GM18517 (cell line): ENCODE data around the gene CXorf65.

ENCODE experiments used
- ATAC-seq: cut with Tn5 transposase; IDR thresholded peaks from one replicate; pipeline ENCODE4 v1.9.1; 2021; ENCODE audit warnings: mild to moderate bottlenecking, moderate library complexity; ENCODE audit not compliant: unreplicated experiment

Gene CXorf65

DNA sequence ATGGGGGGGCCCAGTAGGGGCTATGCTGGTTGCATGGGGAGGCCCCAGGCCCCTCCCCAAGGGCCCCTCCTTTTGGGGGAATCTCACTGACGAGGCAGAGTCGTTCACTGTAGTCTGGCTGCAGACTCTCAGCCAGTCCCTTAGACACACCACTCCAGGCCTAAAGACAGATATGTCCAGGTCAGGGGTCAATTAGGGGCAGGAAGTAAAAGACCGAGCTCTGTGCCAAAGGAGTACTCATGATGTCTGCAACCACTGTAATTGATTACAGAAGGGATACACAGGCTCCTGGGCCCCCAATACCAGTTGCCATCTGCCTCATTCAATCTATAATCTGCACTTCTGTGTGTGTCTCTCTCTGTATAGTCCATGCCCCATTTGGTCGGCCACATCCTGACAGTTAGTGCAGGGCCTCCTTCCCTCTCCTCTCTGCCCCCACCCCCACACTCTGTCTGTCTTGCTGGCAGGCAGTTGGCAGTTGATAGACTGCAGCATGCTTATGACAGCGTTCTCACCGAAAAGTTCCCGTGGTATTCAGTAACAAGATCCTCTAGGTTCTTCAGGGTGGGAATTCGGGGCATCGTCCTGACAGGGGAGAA lies 1.3 kb upstream of the CXorf65 start:
- no peak for ATAC-seq

DNA sequence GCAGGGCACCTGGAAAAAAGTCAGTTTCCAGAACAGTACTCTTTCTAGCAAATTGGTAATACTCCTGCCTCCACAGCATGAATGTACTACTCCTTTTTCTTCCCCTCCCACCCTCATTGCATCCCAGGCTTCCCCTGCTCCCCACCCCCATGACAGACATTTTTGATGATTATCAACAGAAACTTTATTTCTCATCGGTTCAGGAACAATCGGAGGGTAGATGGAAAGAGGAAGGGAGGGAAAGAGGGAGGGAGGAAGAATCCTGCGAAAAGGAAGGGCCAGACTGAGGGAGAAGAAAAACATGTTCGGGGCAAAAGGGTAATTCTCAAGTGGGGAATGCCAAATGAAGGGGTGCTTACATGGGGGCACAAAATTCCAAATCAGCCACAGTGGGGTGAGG lies 705 bp upstream of the CXorf65 start:
- ATAC-seq: no peak

DNA sequence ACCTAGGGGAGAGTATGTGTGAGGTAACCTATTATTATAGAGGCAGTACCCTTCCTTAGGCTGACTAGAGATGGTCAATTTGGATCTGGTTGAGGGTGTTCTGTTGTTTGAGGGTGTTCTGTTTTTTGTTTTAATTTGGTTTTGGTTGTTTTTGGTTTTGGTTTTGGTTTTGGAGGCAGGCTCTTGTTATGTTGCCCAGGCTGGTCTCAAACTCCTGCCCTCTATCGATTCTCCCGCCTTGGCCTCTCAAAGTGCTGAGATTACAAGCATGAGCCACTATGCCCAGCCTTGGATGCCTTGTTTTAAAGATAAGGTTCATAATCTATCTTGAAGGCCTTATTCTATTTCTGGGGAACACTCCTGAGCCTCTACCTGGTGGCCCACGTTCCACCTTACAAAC lies 912 bp downstream of the CXorf65 start:
- no peak for ATAC-seq

DNA sequence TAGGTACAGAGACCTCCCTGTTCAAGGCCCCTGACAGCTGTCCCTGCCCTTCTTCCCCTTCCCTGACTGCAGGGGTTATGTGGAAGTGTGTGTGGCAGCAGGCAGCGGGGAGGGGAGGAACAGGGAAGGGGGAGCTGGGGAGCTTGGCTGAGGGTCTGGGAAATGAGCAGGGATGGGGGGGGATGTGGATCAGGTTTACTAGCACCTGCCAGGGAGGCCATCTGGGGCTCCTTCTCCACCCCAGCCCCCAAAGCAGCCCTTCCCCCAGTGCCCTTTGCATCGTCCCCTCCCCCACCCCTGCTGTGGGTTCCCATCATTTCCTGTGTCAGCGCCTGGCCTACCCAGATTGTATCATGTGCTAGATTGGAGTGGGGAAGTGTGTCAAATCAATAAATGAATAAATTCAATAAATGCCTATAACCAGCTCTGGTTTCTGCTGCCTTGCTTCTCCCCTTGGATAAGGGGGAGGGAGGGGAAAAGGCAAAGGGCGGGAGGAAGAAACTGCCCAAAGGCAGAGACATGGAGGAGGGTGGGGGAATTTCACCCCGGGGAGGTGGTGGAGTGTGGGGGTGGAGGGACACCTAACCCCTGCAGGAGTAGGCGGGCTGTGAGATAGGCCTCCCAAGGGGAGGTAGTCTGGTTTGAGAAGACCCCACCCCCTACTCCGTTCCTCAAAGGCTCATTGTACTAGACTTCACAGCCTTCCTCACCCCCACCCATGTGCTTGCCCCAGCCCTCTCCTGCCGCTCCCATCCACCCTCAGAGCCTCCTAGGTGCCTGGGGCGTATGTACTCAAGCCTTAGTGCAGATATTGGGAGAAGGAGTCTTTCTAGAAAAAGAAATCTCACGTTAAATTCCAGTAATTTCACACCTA lies 3.2 kb downstream of the CXorf65 start:
- no peak for ATAC-seq

DNA sequence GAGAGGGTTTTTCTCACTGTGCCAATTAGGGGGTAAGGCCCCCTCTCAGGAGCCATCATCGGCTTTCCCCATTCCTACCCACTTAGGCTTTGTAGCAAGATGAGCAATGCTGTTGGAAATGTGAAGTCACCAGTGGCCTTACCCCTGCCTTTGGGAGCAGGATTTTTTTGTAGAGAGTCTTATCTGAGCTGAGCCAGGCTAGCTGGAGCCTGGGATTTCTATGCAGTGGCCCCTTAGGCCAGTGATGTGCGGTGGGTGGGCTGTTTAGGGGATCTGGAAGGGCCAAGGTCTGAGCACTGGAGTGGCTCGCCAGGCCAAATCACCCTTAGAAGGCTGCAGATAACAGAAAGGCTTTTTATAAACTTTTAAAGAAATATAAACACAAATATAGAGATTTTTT lies 4.2 kb downstream of the CXorf65 start:
- ATAC-seq: no peak

DNA sequence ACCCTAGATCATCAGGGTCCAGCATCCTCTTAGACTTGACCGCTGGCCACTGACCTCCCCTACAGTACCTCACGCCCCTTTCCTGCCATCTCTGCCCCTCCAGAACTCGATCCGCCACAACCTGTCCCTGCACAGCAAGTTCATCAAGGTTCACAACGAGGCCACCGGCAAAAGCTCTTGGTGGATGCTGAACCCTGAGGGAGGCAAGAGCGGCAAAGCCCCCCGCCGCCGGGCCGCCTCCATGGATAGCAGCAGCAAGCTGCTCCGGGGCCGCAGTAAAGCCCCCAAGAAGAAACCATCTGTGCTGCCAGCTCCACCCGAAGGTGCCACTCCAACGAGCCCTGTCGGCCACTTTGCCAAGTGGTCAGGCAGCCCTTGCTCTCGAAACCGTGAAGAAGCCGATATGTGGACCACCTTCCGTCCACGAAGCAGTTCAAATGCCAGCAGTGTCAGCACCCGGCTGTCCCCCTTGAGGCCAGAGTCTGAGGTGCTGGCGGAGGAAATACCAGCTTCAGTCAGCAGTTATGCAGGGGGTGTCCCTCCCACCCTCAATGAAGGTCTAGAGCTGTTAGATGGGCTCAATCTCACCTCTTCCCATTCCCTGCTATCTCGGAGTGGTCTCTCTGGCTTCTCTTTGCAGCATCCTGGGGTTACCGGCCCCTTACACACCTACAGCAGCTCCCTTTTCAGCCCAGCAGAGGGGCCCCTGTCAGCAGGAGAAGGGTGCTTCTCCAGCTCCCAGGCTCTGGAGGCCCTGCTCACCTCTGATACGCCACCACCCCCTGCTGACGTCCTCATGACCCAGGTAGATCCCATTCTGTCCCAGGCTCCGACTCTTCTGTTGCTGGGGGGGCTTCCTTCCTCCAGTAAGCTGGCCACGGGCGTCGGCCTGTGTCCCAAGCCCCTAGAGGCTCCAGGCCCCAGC lies 5.7 kb downstream of the CXorf65 start:
- ATAC-seq: no peak

DNA sequence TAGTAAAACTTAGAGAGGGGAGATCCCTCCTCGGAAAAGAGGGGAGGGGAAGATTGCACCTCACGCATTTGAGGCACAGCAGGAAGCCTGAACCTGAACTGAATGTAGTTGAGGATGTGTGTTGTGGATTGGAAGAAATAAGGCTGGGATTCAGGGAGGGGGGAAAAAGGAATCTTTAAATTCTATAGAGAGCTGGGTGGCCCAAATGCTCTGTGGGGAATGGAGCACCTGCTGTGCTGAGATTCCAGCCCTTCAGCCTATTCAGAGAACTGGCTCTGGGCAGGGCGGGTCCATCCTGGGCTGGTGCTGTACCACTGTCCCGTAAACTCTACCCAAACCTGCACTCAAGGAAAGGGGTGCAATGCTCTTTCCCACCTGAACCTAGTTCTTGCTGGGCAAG lies 6.8 kb downstream of the CXorf65 start:
- ATAC-seq: no peak

DNA sequence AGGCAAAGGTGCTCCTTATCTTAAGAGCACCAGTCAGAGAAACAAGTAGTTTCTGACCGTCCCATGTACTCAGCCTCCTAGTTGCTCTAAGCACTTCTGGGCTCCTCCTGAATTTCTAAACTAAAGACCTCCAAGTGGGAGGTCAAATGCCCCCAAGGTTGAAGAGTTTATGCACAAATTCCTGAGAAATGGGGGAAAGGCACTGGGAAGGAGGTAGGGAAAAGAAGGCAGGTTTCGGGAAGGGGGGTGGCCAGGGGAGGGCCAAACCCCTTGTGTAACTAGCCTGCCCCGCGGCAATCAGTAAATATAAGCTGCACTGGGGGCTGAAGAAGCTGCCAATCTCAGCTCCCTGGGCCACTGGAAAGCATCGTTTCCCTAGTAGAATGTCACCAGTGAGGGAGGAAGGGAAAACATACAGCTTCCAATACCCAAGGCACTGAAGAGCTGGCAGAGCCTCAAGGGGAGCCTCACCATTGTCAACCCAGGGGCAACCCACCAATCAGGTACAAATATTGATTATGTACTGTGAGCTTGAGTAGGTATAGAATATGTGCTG lies 7.5 kb downstream of the CXorf65 start:
- ATAC-seq: no peak

DNA sequence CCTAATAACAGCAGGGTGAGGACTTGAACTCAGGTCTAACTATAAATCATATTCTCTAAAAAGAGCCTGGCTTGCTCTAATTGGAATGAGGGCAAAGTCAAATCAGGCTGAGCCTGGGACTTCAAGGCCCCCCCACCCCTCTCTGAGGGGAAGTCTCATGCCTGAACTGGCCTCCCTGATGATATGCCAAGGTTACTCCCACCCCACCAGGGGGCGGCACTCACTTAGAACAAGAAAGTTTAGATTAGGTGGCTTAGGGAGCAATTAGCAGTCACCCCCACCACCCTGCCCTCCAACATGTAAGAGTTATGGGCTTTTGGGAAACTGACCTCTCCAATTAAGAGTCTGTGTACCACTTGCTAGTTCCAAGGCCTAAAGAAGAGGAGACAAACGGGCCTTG lies 8.2 kb downstream of the CXorf65 start:
- ATAC-seq: no peak

DNA sequence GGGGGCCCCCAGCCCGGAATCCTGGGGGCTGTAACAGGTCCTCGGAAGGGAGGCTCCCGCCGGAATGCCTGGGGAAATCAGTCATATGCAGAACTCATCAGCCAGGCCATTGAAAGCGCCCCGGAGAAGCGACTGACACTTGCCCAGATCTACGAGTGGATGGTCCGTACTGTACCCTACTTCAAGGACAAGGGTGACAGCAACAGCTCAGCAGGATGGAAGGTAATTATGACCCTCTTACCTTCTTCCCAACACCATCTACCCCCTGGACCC lies 9.8 kb downstream of the CXorf65 start:
- ATAC-seq: no peak

DNA sequence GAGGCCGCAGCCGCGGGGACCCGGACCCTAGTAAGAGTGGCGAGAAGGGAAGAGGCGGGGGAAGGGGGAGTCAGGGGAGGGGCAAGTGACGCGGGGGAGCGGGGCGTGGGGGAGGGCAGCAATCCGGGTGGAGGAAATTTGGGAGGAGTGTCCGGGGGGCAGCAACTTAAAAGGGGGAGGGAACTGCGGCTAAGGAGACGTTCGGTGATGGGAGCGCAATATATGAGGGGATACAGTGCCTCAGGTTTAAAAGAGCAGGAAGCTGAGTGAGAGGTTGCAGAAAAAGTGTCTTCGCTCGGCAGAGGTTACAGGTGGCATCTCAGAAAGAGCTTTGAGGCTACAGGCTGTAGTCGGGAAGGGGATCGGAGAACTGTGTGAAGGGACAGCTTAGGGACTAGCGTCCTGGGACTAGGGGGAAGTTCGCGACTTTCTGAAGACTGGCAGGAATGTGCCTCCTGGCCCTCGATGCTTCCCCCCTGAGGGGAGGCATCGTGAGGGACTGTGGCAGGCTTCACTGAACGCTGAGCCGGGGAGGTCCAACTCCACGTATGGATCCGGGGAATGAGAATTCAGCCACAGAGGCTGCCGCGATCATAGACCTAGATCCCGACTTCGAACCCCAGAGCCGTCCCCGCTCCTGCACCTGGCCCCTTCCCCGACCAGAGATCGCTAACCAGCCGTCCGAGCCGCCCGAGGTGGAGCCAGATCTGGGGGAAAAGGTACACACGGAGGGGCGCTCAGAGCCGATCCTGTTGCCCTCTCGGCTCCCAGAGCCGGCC lies 10.4 kb downstream of the CXorf65 start:
- no peak for ATAC-seq

DNA sequence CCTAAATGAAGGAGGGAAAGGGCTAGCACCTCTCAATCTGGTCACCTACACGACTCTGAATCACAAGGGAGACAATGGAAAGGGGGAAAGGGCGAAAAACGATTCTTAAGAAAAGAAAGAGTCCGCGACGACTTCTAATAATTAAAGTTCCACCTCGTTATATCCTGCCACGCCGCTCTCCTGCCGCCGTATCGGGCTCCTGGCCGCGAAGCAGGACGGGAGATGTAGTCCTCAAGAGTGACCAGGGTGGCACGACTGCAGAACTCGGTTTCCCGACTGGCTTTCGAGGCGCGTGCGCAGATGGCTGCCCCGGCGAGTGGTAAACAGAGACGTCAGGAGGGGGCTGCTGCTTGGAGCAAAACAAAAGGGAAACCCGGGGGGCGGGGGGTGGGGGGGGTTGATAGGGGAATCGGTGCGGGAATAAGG lies 11.0 kb downstream of the CXorf65 start, which contains the start of gene FOXO4:
FOXO4 (plus strand) TSS at position 297 of the 426 bp plus-strand sequence. CDS start 678 bp downstream, outside the sequence.
- ATAC-seq: peak; percentile 85

DNA sequence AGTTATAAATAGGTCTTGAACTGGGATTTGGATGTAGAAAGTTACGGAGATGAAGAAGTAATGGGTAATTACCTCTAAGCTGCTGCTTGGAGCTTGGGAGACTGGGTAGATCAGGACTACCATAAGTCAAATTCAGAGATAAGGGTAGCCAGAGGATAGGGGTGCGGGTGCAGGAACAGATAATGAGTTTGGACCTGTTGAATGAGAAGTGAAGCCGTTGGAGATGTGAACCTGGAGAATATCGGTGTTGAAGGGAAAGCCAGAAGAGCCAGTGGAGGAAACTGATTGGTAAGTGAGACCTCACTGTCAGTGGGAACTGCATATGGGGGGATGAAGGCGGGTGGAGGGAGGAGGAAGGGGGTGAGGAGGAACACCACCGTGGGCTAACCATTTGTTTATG lies 11.5 kb downstream of the CXorf65 start:
- no peak for ATAC-seq

DNA sequence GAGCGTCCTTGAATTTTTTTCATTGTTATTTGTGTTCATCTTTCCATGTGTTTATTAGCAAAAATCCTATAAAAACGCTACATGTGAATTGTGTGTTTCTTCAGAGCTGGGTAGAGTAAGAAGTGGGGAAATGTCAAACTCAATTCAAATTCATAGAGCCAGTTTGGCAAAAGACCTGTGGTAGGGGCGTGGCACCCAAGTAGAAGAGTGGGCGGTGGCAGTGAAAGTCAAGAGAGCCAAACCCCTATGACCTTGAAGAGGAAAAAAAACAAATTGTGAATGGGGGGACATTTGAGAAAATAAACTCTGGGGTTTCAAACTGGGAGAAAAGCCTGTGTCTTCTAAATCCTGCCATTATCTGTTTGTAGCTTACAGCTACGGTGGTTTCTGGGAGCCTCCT lies 15.3 kb downstream of the CXorf65 start:
- no peak for ATAC-seq

DNA sequence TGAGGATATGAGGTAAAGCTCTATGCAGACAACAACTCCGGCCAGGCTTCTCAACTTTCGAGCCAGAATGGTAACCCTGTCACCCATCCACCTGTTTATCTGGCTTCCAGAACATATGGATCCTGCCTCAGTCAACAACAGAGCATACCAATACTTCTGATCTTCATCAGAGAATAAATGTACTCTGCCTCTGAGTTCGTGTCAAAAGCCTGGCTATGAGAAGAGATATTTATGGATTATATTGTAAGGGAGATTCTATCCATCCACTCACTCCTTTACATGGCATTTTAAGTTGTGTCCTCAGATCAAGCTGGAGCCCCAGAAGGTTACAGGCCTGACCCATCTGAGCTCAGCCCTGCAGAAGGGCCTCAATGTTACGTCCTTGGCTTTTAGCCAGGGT lies 20.6 kb downstream of the CXorf65 start:
- no peak for ATAC-seq

DNA sequence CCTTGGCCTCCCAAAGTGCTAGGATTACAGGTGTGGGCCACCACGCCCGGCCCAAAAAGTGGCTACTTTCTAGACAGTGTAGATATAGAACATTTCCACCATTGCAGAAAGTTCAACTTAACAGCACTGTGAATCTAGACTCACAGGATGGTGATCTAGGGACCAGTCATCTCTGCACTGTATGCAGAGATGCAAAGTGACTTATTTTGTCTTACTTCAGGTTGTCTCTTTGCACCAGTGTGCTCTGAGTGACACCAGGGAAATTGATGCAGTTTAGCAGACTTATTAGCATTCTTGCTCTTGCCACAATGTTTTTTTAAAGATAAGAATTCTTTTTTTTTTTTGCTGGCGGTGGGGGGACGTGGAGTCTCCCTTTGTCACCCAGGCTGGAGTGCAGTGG lies 23.7 kb downstream of the CXorf65 start:
- ATAC-seq: no peak

DNA sequence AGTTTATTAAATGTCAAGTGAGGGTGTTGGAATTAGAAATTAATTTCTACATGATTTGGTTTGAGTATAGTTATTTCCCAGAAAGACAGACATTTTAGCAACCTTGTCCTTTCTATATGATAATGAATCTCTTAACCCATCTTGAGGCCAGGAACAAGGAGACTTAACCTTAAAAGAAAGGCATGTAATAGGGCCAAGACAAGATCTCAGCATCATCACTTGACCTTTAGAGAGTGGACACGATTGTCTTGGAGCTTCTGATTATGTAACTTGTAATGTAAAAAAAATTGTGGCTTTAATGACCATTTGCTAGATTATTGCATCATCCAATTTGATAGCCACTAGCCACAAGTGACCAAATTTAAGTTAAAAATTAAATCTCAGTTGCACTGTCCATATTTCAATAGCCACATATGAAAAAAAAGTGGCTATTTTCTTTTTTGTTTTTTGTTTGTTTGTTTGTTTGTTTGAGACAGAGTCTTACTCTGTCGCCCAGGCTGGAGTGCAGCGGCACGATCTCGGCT lies 24.4 kb downstream of the CXorf65 start:
- no peak for ATAC-seq

DNA sequence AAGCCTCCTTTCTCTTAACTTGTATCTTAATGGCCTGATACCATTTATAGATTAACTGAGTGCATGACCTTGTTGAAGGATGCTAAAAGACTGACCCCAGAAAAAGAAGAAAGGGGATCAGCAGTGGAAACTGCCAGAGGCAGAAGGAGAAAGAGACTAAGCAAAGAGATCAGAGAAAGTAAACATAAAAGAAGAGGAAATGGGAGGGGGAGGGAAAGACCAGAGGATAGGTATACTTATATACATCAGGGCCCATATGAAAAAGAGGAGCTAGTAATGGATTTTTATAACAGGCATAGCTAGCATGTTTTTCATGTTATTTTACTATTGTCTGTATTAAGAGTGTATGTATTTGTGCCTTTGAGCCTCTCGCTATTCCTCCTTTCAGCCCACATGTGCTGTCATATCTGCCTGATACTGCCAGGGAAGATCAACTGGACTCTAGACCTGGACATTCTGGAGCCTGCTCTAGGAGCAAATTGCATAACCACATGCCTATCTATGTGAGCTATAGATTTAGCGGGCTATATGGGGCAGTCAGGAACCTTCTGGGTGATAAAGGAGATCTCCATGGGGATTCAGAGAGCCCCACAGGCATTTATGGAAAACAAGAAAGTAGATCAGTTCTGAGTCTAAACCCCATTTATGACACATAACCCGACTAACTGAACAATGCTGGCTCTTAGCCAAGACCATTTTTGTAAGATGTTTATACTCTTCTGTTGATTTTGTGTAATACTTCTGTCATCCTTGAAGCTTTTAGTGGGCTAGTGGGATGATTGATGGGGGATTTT lies 25.0 kb downstream of the CXorf65 start:
- ATAC-seq: no peak

DNA sequence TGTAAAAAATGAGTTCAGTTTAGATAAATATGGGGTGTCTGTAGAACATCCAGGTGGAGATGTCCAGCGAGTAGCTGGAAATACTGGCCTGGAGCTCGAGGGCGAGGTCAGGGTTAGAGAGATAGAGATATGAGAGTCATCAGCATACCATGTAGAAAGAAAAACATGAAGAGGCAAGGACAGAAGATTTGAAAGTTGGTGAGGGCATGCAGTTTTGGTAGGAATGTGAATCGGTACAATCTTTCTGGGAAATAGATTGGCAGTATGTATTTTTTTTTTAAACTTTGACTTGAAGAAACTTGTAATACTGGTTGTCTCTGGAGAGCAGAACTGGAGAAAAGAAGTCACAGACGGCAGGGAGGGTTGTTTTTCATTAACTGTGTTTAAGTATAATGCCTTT lies 36.0 kb downstream of the CXorf65 start:
- ATAC-seq: no peak
